ENCODE data around the gene EFNA4. TPM values are rescaled to one million over a fixed set of nuclear protein-coding genes. Genes with fewer than 3 reads are reported as not detected.

Gene EFNA4
- polyA plus RNA-seq, 3 donors = 2.3 to 8.0 (median 4.1) TPM

DNA sequence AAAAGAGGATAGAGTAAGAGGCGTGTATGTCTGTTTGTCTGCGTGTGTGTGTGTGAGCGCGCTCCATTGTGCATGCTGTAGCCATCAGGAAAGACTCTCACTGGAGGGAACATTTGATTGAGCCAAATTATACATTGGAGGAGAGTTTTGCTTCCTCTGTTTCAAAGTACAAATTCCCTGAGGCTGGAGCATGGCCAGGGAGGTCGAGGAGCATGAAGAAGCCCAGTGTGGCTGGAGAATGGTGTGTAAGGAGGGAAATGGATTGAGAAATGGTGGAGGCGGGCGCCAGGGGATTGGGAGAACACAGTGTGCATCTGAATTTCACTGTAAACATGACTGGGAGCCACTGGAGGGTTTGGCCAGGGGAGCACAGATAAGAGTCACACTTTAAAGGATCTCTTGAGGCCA, 42.1 kb downstream of the EFNA4 start:
- Histone ChIP-seq H3K9me3 (replicated peaks in 1 of 2; ENCODE audit: control insufficient read depth in 1 of 2, insufficient read depth in 1 of 2, low read length in 2 of 2) (no peaks in the 10 kb centered on the region), H3K27ac (ENCODE audit: low read depth in 1 of 2, low read length in 2 of 2) (no peak overlapping the region), H3K4me3 (replicated peaks in 1 of 3; ENCODE audit: low read depth in 2 of 3, low read length in 3 of 3) (no peak overlapping the region), H3K36me3 (replicated peaks in 1 of 2; ENCODE audit: control insufficient read depth in 1 of 2, insufficient read depth in 2 of 2, low read length in 2 of 2) (no peaks in the 10 kb centered on the region), H3K9ac (ENCODE audit: insufficient read depth, low read length, poor library complexity, severe bottlenecking) (no peak overlapping the region), H3K4me2 (replicated peaks; ENCODE audit: extremely low read depth, low read length, poor library complexity, severe bottlenecking) (no peak overlapping the region), H3K4me1 (ENCODE audit: control insufficient read depth in 1 of 2, insufficient read depth in 2 of 2, low read length in 2 of 2) (peaks cover 26% of the 10 kb centered on the region in 2 donors), H3K27me3 (ENCODE audit: control insufficient read depth in 2 of 2, insufficient read depth in 2 of 2, low read length in 2 of 2) (no peaks in the 10 kb centered on the region), H3K79me2 (ENCODE audit: insufficient read depth, low read length) (no peaks in the 10 kb centered on the region), H4K20me1 (ENCODE audit: insufficient read depth, low read length) (no peaks in the 10 kb centered on the region), H2AFZ (ENCODE audit: insufficient read depth, low read depth, low read length, poor library complexity, severe bottlenecking) (no peak overlapping the region)
- intact Hi-C loops (cut with micrococcal nuclease) = no loop called here
- Mint-ChIP-seq H3K27me3 (ENCODE audit: low read depth in 3 of 3) (peaks cover 0 to 5% (median 2%) of the 10 kb centered on the region in 3 donors), H3K9me3 (peaks cover 0 to 2% (median 0%) of the 10 kb centered on the region in 7 donors), H3K4me3 (no peak overlapping the region), H3K27ac (peak overlapping the region in 1 of 7 donors; percentile 43), H3K4me1 (peaks cover 37% of the 10 kb centered on the region), H3K36me3 (no peaks in the 10 kb centered on the region)
- TF ChIP-seq, protein P1, sequence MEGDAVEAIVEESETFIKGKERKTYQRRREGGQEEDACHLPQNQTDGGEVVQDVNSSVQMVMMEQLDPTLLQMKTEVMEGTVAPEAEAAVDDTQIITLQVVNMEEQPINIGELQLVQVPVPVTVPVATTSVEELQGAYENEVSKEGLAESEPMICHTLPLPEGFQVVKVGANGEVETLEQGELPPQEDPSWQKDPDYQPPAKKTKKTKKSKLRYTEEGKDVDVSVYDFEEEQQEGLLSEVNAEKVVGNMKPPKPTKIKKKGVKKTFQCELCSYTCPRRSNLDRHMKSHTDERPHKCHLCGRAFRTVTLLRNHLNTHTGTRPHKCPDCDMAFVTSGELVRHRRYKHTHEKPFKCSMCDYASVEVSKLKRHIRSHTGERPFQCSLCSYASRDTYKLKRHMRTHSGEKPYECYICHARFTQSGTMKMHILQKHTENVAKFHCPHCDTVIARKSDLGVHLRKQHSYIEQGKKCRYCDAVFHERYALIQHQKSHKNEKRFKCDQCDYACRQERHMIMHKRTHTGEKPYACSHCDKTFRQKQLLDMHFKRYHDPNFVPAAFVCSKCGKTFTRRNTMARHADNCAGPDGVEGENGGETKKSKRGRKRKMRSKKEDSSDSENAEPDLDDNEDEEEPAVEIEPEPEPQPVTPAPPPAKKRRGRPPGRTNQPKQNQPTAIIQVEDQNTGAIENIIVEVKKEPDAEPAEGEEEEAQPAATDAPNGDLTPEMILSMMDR (IDR thresholded peaks at IDR 0.05) = no peak
- DNase-seq = no peak
- 60% methylated on average over 7 of the region's 7 CpGs for WGBS (ENCODE audit: insufficient coverage)

DNA sequence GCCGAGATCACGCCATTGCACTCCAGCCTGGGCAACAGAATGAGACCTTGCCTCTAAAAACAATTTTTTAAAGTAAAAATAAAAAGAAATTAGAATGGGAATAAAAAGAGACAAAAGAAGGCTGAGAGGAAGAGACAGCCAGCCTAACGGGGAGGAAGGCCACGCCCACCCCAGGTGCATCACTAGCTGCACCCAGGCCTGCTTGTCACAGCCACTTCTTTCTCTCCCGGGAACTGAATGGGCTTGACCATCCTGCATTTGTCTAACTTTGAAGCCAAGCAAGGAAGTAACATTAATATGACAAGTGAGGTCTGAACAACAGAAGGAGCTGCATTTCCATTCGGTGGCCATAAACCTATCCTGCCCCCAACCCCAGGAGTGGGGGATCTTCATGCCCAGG, 43.3 kb downstream of the EFNA4 start:
- Histone ChIP-seq H3K27ac (ENCODE audit: low read depth in 1 of 2, low read length in 2 of 2) (no peak overlapping the region), H3K9me3 (replicated peaks in 1 of 2; ENCODE audit: control insufficient read depth in 1 of 2, insufficient read depth in 1 of 2, low read length in 2 of 2) (no peaks in the 10 kb centered on the region), H3K27me3 (ENCODE audit: control insufficient read depth in 2 of 2, insufficient read depth in 2 of 2, low read length in 2 of 2) (no peaks in the 10 kb centered on the region), H3K4me1 (ENCODE audit: control insufficient read depth in 1 of 2, insufficient read depth in 2 of 2, low read length in 2 of 2) (peaks cover 19% of the 10 kb centered on the region in 2 donors), H3K36me3 (replicated peaks in 1 of 2; ENCODE audit: control insufficient read depth in 1 of 2, insufficient read depth in 2 of 2, low read length in 2 of 2) (no peaks in the 10 kb centered on the region), H2AFZ (ENCODE audit: insufficient read depth, low read depth, low read length, poor library complexity, severe bottlenecking) (no peak overlapping the region), H4K20me1 (ENCODE audit: insufficient read depth, low read length) (no peaks in the 10 kb centered on the region), H3K4me2 (replicated peaks; ENCODE audit: extremely low read depth, low read length, poor library complexity, severe bottlenecking) (no peak overlapping the region), H3K79me2 (ENCODE audit: insufficient read depth, low read length) (no peaks in the 10 kb centered on the region), H3K9ac (ENCODE audit: insufficient read depth, low read length, poor library complexity, severe bottlenecking) (no peak overlapping the region), H3K4me3 (replicated peaks in 1 of 3; ENCODE audit: low read depth in 2 of 3, low read length in 3 of 3) (no peak overlapping the region)
- no peak for DNase-seq
- TF ChIP-seq, protein P1 (IDR thresholded peaks at IDR 0.05) = no peak
- Mint-ChIP-seq H3K4me1 (peaks cover 31% of the 10 kb centered on the region), H3K36me3 (no peaks in the 10 kb centered on the region), H3K27ac (peak overlapping the region in 1 of 7 donors; percentile 53), H3K4me3 (no peak overlapping the region), H3K9me3 (peaks cover 0 to 2% (median 0%) of the 10 kb centered on the region in 7 donors), H3K27me3 (ENCODE audit: low read depth in 3 of 3) (peaks cover 0 to 5% (median 5%) of the 10 kb centered on the region in 3 donors)
- intact Hi-C loops (cut with micrococcal nuclease) = no loop called here
- 50% methylated on average over 2 of the region's 6 CpGs for WGBS (ENCODE audit: insufficient coverage)

All from CD14-positive monocyte (primary cell).